GM23338 (cell line): Measurements from ENCODE around the gene TCN1. TPM values are rescaled to one million over a fixed set of nuclear protein-coding genes. Genes with fewer than 3 reads are reported as not detected.

Experiments
- EZH2 ChIP-seq: fragments of 200-600 bp; sonication (generic); IDR thresholded peaks from one replicate; pipeline ENCODE4 v1.8.0; 2017; ENCODE audit warnings: antibody characterized with exemption, mild to moderate bottlenecking, low read depth; ENCODE audit not compliant: unreplicated experiment
- NANOG ChIP-seq: IDR thresholded peaks from 2 replicates; pipeline ENCODE4 v1.6.1; 2016; ENCODE audit warnings: antibody characterized with exemption, borderline replicate concordance
- POLR2AphosphoS5 ChIP-seq: IDR thresholded peaks from 2 replicates; pipeline ENCODE4 v1.6.1; 2016; ENCODE audit warnings: antibody characterized with exemption, low read depth
- REST ChIP-seq: IDR thresholded peaks from one replicate; pipeline ENCODE4 v1.6.1; 2018; ENCODE audit warnings: antibody characterized with exemption; ENCODE audit not compliant: unreplicated experiment
- STAT1 ChIP-seq: IDR thresholded peaks from one replicate; pipeline ENCODE4 v1.6.1; 2016; ENCODE audit warnings: antibody characterized with exemption; ENCODE audit not compliant: unreplicated experiment
- ZNF114 ChIP-seq: fragments of 250-450 bp; sonication (Bioruptor Pico); IDR thresholded peaks from 2 replicates; pipeline ENCODE4 v1.5.0; 2020; ENCODE audit warnings: mild to moderate bottlenecking, moderate library complexity
- polyA plus RNA-seq: library from polyadenylated mRNA; unstranded; fragments of >200 nt; fragmentation: Nextera tagmentation; extraction: Ambion mirVana; gene quantifications from 2 replicates; pipeline ENCODE4 v1.2.1, GENCODE V29; 2016
- total RNA-seq: library from RNA; depleted of rRNA; stranded (reverse); fragments of >200 nt; shearing (Covaris generic); gene quantifications from 2 replicates; pipeline ENCODE4 v1.2.3, GENCODE V29; 2014
- TF ChIP-seq, protein P1 (sequence below): fragments of 250-450 bp; sonication (Bioruptor Pico); IDR thresholded peaks from 2 replicates; pipeline ENCODE4 v1.5.0; 2020; ENCODE audit warnings: mild to moderate bottlenecking, moderate library complexity
- TF ChIP-seq, protein P2 (sequence below): IDR thresholded peaks from 2 replicates; pipeline ENCODE4 v1.6.1; 2016; ENCODE audit warnings: antibody characterized with exemption

Gene TCN1
- total and polyA plus RNA-seq, 2 experiments from 2014 or later: not detected

GRCh38 chr11:59846556-59846955, 19.7 kb downstream of the TCN1 start (continued):
- TF ChIP-seq, protein P1, sequence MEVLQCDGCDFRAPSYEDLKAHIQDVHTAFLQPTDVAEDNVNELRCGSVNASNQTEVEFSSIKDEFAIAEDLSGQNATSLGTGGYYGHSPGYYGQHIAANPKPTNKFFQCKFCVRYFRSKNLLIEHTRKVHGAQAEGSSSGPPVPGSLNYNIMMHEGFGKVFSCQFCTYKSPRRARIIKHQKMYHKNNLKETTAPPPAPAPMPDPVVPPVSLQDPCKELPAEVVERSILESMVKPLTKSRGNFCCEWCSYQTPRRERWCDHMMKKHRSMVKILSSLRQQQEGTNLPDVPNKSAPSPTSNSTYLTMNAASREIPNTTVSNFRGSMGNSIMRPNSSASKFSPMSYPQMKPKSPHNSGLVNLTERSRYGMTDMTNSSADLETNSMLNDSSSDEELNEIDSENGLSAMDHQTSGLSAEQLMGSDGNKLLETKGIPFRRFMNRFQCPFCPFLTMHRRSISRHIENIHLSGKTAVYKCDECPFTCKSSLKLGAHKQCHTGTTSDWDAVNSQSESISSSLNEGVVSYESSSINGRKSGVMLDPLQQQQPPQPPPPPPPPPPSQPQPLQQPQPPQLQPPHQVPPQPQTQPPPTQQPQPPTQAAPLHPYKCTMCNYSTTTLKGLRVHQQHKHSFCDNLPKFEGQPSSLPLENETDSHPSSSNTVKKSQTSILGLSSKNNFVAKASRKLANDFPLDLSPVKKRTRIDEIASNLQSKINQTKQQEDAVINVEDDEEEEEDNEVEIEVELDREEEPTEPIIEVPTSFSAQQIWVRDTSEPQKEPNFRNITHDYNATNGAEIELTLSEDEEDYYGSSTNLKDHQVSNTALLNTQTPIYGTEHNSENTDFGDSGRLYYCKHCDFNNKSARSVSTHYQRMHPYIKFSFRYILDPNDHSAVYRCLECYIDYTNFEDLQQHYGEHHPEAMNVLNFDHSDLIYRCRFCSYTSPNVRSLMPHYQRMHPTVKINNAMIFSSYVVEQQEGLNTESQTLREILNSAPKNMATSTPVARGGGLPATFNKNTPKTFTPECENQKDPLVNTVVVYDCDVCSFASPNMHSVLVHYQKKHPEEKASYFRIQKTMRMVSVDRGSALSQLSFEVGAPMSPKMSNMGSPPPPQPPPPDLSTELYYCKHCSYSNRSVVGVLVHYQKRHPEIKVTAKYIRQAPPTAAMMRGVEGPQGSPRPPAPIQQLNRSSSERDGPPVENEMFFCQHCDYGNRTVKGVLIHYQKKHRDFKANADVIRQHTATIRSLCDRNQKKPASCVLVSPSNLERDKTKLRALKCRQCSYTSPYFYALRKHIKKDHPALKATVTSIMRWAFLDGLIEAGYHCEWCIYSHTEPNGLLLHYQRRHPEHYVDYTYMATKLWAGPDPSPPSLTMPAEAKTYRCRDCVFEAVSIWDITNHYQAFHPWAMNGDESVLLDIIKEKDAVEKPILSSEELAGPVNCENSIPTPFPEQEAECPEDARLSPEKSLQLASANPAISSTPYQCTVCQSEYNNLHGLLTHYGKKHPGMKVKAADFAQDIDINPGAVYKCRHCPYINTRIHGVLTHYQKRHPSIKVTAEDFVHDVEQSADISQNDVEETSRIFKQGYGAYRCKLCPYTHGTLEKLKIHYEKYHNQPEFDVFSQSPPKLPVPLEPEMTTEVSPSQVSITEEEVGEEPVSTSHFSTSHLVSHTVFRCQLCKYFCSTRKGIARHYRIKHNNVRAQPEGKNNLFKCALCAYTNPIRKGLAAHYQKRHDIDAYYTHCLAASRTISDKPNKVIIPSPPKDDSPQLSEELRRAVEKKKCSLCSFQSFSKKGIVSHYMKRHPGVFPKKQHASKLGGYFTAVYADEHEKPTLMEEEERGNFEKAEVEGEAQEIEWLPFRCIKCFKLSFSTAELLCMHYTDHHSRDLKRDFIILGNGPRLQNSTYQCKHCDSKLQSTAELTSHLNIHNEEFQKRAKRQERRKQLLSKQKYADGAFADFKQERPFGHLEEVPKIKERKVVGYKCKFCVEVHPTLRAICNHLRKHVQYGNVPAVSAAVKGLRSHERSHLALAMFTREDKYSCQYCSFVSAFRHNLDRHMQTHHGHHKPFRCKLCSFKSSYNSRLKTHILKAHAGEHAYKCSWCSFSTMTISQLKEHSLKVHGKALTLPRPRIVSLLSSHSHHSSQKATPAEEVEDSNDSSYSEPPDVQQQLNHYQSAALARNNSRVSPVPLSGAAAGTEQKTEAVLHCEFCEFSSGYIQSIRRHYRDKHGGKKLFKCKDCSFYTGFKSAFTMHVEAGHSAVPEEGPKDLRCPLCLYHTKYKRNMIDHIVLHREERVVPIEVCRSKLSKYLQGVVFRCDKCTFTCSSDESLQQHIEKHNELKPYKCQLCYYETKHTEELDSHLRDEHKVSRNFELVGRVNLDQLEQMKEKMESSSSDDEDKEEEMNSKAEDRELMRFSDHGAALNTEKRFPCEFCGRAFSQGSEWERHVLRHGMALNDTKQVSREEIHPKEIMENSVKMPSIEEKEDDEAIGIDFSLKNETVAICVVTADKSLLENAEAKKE (CRISPR knock-in tag): no peak
- TF ChIP-seq ZNF114 (CRISPR knock-in tag): no peak
- TF ChIP-seq, protein P2, sequence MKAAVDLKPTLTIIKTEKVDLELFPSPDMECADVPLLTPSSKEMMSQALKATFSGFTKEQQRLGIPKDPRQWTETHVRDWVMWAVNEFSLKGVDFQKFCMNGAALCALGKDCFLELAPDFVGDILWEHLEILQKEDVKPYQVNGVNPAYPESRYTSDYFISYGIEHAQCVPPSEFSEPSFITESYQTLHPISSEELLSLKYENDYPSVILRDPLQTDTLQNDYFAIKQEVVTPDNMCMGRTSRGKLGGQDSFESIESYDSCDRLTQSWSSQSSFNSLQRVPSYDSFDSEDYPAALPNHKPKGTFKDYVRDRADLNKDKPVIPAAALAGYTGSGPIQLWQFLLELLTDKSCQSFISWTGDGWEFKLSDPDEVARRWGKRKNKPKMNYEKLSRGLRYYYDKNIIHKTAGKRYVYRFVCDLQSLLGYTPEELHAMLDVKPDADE: no peak
- no peak for TF ChIP-seq REST
- no peak for TF ChIP-seq NANOG
- no peak for TF ChIP-seq STAT1
- TF ChIP-seq POLR2AphosphoS5: no peak
- no peak for TF ChIP-seq EZH2
